KMS-11 (cell line): ENCODE results near the gene DDN.

Experiments
- H2AFZ ChIP-seq: fragments of 200-600 bp; sonication (generic); 2 replicates; pipeline ENCODE4 v1.6.1; 2016; ENCODE audit warnings: antibody characterized with exemption, mixed run types, low read depth
- H3K27ac ChIP-seq: fragments of 200-600 bp; sonication (generic); 2 replicates; pipeline ENCODE4 v1.6.1; 2016; ENCODE audit warnings: mild to moderate bottlenecking, mixed run types
- H3K27me3 ChIP-seq: fragments of 200-600 bp; sonication (generic); 2 replicates; pipeline ENCODE4 v1.6.1; 2017; ENCODE audit warnings: mild to moderate bottlenecking, low read depth, mixed run types, moderate library complexity; ENCODE audit not compliant: insufficient read depth
- H3K36me3 ChIP-seq: fragments of 200-600 bp; sonication (generic); 2 replicates; pipeline ENCODE4 v1.6.1; 2017; ENCODE audit warnings: mild to moderate bottlenecking, mixed run types; ENCODE audit not compliant: insufficient read depth
- H3K4me1 ChIP-seq: fragments of 200-600 bp; sonication (generic); 2 replicates; pipeline ENCODE4 v1.6.1; 2016; ENCODE audit warnings: mild to moderate bottlenecking, low read depth, mixed run types; ENCODE audit not compliant: poor library complexity, severe bottlenecking
- H3K4me2 ChIP-seq: fragments of 200-600 bp; sonication (generic); 2 replicates; pipeline ENCODE4 v1.7.0; 2016; ENCODE audit warnings: mild to moderate bottlenecking, mixed run types
- H3K4me3 ChIP-seq: fragments of 200-600 bp; sonication (generic); IDR thresholded peaks from 2 replicates; pipeline ENCODE4 v1.6.1; 2017; ENCODE audit warnings: low read depth, low read length, mixed read lengths; ENCODE audit not compliant: insufficient read depth
- H3K79me2 ChIP-seq: fragments of 200-600 bp; sonication (generic); 2 replicates; pipeline ENCODE4 v1.6.1; 2016; ENCODE audit warnings: low read depth, mixed run types; ENCODE audit not compliant: insufficient read depth
- H3K9ac ChIP-seq: fragments of 200-600 bp; sonication (generic); 2 replicates; pipeline ENCODE4 v1.6.1; 2016; ENCODE audit warnings: mild to moderate bottlenecking, mixed run types
- H4K20me1 ChIP-seq: fragments of 200-600 bp; sonication (generic); 2 replicates; pipeline ENCODE4 v1.6.1; 2016; ENCODE audit warnings: mild to moderate bottlenecking, mixed run types; ENCODE audit not compliant: insufficient read depth
- TF ChIP-seq, protein P1 (sequence below): fragments of 200-600 bp; sonication (generic); conservative IDR thresholded peaks from 2 replicates; pipeline ENCODE4 v1.6.1; 2017; ENCODE audit warnings: low read depth, mild to moderate bottlenecking, antibody characterized with exemption, low read length, moderate library complexity, mixed read lengths

DDN gene

DNA sequence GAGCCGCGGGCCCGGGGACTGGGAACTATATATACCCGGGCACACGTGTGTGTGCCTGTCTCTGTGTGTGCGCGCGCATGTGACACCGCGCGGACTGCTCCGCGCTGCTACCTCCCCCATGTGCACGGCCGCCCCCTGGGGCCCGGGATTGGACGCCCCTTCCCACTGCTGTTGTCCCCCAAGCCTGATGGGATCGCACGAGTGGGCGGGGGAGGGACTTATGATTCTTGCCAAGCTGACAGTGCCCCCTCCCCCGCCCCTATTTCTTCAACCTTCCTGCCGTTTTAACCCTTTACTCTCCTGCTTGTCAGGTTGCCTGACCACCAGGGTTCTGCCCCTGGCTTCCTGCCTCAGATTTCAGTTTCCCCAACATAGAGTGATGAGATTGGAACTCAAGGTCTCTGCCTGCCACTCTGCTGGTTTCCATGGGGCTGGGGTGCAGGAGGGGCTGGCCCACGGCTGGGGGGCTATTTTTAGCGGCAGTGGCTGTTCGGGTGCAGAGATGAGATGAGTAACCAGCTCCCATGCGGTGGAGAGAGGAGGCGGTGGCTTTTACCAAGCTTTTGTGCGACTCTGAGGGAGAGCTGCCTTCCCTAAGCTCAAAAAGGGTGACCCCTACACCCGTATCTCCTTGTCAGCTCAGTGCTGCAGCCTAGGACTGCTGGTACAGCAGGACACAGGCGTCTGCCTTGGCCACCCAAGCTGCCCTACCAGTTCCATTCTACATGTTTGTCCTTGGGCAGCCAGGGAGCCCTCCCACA, at the start of gene DDN:
Gene DDN, minus strand, starts transcription at position 5 of the 761 bp plus-strand sequence. CDS start 88 bp downstream, outside the sequence.
- Histone ChIP-seq H3K4me2 (peak within 1 kb of the TSS; percentile 100), H3K27me3 (no peaks in the 10 kb centered on the region; the same call in 1 of the 2 replicates), H3K9ac (peak within 1 kb of the TSS; percentile 73), H2AFZ (peak within 1 kb of the TSS; percentile 83), H3K79me2 (no peaks in the 10 kb centered on the region), H3K36me3 (no peaks in the 10 kb centered on the region), H3K4me1 (peaks cover 29% of the 10 kb centered on the region), H3K27ac (peak within 1 kb of the TSS; percentile 47), H4K20me1 (no peaks in the 10 kb centered on the region), H3K4me3 (no peak within 1 kb of the TSS)
- TF ChIP-seq, protein P1, sequence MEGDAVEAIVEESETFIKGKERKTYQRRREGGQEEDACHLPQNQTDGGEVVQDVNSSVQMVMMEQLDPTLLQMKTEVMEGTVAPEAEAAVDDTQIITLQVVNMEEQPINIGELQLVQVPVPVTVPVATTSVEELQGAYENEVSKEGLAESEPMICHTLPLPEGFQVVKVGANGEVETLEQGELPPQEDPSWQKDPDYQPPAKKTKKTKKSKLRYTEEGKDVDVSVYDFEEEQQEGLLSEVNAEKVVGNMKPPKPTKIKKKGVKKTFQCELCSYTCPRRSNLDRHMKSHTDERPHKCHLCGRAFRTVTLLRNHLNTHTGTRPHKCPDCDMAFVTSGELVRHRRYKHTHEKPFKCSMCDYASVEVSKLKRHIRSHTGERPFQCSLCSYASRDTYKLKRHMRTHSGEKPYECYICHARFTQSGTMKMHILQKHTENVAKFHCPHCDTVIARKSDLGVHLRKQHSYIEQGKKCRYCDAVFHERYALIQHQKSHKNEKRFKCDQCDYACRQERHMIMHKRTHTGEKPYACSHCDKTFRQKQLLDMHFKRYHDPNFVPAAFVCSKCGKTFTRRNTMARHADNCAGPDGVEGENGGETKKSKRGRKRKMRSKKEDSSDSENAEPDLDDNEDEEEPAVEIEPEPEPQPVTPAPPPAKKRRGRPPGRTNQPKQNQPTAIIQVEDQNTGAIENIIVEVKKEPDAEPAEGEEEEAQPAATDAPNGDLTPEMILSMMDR: peak; percentile 31

DNA sequence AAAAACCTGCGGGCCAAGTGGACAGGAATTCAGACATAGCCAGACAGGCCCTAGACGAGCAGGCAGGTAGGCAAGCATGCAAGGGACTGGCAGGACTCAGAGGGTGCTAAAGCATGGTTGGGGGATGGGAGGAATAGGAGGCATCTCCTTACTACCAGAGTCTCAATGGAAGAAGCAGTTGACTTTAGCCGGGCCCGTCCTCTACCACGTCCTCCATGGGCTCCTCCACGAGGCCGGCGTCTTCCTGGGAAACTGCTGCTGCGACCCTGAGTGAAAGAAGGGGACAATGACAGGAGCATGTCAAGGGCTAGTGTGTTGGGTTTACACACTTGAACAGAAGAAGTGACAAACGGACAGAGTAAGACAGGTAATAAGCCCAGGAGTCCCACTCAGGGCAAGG, 49.8 kb upstream of the DDN start:
- Histone ChIP-seq H3K27ac (no peak overlapping the region), H4K20me1 (no peaks in the 10 kb centered on the region), H3K36me3 (peaks cover 21% of the 10 kb centered on the region; the same call in 1 of the 2 replicates), H3K4me1 (no peaks in the 10 kb centered on the region), H2AFZ (no peak overlapping the region), H3K79me2 (no peaks in the 10 kb centered on the region; the same call in 1 of the 2 replicates), H3K27me3 (no peaks in the 10 kb centered on the region), H3K9ac (no peak overlapping the region), H3K4me2 (no peak overlapping the region), H3K4me3 (no peak overlapping the region)
- TF ChIP-seq, protein P1: no peak

DNA sequence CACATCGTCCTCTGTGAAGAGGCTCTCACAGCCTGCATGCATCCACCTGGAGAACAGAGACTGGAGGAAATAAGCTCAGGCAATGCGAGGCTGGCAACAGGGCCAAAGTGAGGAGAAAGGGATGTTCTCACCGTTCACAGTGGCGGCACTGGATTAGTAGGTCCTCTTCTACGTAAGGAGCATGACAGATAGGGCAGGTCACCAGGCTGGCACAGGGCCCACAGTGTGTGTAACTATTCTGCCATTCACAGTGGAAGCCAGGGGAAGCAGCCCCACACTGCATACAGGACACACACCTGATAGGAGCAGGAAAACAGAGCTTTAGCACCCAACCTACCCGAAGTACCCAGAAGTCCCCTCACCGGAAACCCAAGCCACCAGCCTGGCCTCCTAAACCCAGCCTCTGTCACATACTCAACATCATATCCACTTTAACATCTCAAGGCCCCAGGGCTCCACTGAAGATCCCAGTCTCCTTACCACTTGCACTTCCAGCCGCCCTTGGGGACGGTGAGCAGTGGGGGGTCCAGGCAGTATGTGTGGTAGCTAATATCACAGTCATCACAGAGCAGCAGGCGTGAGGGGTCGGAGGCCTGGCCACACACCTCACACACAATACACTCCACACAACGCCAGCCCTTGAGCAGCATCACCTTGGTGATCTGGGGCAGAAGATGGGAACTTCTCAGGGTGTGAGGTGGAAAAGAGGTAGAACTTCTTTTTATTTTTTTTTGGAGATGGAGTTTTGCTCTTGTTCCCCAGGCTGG, 47.1 kb upstream of the DDN start:
- H3K4me2 ChIP-seq: no peak overlapping the region
- no peak overlapping the region for H3K9ac ChIP-seq
- H2AFZ ChIP-seq: no peak overlapping the region
- no peaks in the 10 kb centered on the region for H3K79me2 ChIP-seq
- H3K36me3 ChIP-seq: peaks cover 20% of the 10 kb centered on the region; the same call in 1 of the 2 replicates
- H3K4me1 ChIP-seq: no peaks in the 10 kb centered on the region
- H3K4me3 ChIP-seq: no peak overlapping the region
- H3K27ac ChIP-seq: no peak overlapping the region
- no peaks in the 10 kb centered on the region for H3K27me3 ChIP-seq
- TF ChIP-seq, protein P1: no peak
- H4K20me1 ChIP-seq: no peaks in the 10 kb centered on the region

DNA sequence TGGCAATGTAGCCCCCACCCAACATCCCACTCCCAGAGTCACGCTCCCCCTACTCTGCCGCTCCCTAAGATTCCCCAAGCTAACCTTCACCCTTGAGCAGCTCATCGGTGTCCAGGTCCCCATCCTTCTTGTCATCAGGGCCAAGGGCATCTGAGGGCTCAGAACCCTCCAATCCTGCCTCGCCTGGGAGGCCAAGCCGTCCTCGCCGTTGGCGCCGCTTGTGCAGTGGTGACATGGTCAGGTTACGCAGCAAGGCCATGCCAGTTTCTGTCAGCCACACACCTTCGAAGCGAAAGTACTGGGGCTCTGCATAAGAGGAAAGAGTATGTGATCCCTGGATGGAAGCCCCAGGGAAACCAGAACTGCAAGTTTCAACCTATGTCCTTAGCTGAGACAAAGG, 45.5 kb upstream of the DDN start:
- Histone ChIP-seq H3K4me1 (no peaks in the 10 kb centered on the region), H3K36me3 (peaks cover 20% of the 10 kb centered on the region; the same call in 1 of the 2 replicates), H3K79me2 (no peaks in the 10 kb centered on the region), H3K9ac (no peak overlapping the region), H3K27ac (no peak overlapping the region), H2AFZ (no peak overlapping the region), H3K4me2 (no peak overlapping the region), H3K4me3 (no peak overlapping the region), H4K20me1 (no peaks in the 10 kb centered on the region), H3K27me3 (no peaks in the 10 kb centered on the region)
- TF ChIP-seq, protein P1: no peak
